Loucy (cell line): ENCODE measurements around the gene TTC7B.

Source experiments
- H2AFZ ChIP-seq: fragments of 200-600 bp; sonication (generic); 2 replicates; pipeline ENCODE4 v1.6.0; 2016; ENCODE audit warnings: antibody characterized with exemption, mild to moderate bottlenecking, low read length, moderate library complexity
- H3F3A ChIP-seq: fragments of 200-600 bp; 2 replicates; pipeline ENCODE4 v1.6.0; 2016; ENCODE audit warnings: antibody characterized with exemption, low read depth, mild to moderate bottlenecking
- H3K27me3 ChIP-seq: fragments of 200-600 bp; sonication (generic); 2 replicates; pipeline ENCODE4 v1.6.1; 2014; ENCODE audit warnings: low read length, mild to moderate bottlenecking; ENCODE audit not compliant: insufficient read depth, poor library complexity, severe bottlenecking
- H3K36me3 ChIP-seq: fragments of 200-600 bp; sonication (generic); 2 replicates; pipeline ENCODE4 v1.6.1; 2016; ENCODE audit warnings: low read length; ENCODE audit not compliant: insufficient read depth
- H3K4me1 ChIP-seq: fragments of 200-600 bp; sonication (generic); 2 replicates; pipeline ENCODE4 v1.5.1; 2014; ENCODE audit warnings: low read length, mild to moderate bottlenecking; ENCODE audit not compliant: insufficient read depth, poor library complexity, severe bottlenecking
- H3K4me2 ChIP-seq: fragments of 200-600 bp; sonication (generic); 2 replicates; pipeline ENCODE4 v1.6.0; 2014; ENCODE audit warnings: antibody characterized with exemption, low read length, low read depth, mild to moderate bottlenecking; ENCODE audit not compliant: poor library complexity, severe bottlenecking
- H3K4me3 ChIP-seq: fragments of 200-600 bp; sonication (generic); 2 replicates; pipeline ENCODE4 v1.5.1; 2014; ENCODE audit warnings: low read length, mild to moderate bottlenecking, mixed read lengths; ENCODE audit not compliant: poor library complexity, severe bottlenecking
- H3K79me2 ChIP-seq: fragments of 200-600 bp; sonication (generic); 2 replicates; pipeline ENCODE4 v1.6.1; 2014; ENCODE audit warnings: low read length; ENCODE audit not compliant: insufficient read depth
- H3K9ac ChIP-seq: fragments of 200-600 bp; sonication (generic); 2 replicates; pipeline ENCODE4 v1.6.0; 2014; ENCODE audit warnings: mild to moderate bottlenecking, low read depth, low read length, moderate library complexity; ENCODE audit not compliant: poor library complexity, severe bottlenecking
- H3K9me2 ChIP-seq: fragments of 200-600 bp; sonication (generic); replicated peaks from 2 replicates; pipeline ENCODE4 v1.6.1; 2016; ENCODE audit warnings: low read depth, low read length, mixed read lengths
- H3K9me3 ChIP-seq: fragments of 200-600 bp; sonication (generic); 2 replicates; pipeline ENCODE4 v1.6.1; 2014; ENCODE audit warnings: mild to moderate bottlenecking, antibody characterized with exemption, low read length, low read depth; ENCODE audit not compliant: insufficient read depth
- H4K20me1 ChIP-seq: fragments of 200-600 bp; sonication (generic); 2 replicates; pipeline ENCODE4 v1.6.0; 2014; ENCODE audit warnings: antibody characterized with exemption, low read length, mild to moderate bottlenecking; ENCODE audit not compliant: insufficient read depth, poor library complexity, severe bottlenecking
- EZH2phosphoT487 ChIP-seq: fragments of 200-600 bp; IDR thresholded peaks from 2 replicates; pipeline ENCODE4 v1.6.1; 2018; ENCODE audit warnings: antibody characterized with exemption, mild to moderate bottlenecking, moderate library complexity, borderline replicate concordance
- TF ChIP-seq, protein P1 (sequence below): fragments of 200-600 bp; sonication (generic); conservative IDR thresholded peaks from 2 replicates; pipeline ENCODE4 v1.5.1; 2014; ENCODE audit warnings: mild to moderate bottlenecking, antibody characterized with exemption, low read length

Gene TTC7B

DNA sequence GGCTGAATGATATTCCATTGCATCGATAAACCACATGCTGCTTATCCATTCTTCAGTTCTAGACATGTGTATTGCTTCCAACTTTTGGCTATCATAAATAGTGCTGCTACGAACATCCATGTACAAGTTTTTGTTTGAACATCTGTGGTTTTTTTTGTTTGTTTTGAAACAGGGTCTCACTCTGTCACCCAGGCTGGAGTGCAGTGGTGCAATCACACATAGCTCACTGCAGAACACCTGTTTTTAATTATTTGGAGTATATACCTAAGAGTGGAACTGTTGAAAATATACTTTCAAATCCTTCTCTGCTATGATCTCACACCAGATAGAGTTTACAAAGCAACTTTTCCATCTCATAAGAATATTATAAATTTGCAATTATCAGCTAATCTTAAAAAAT, 124.2 kb downstream of the TTC7B start:
- Histone ChIP-seq H2AFZ (no peak overlapping the region), H3K27me3 (no peaks in the 10 kb centered on the region), H3K4me2 (no peak overlapping the region), H3F3A (no peaks in the 10 kb centered on the region), H3K79me2 (no peaks in the 10 kb centered on the region), H3K36me3 (peaks cover 14% of the 10 kb centered on the region; the same call in 1 of the 2 replicates), H4K20me1 (no peaks in the 10 kb centered on the region), H3K9me3 (no peaks in the 10 kb centered on the region), H3K9me2 (no peaks in the 10 kb centered on the region), H3K4me3 (no peak overlapping the region), H3K9ac (no peak overlapping the region), H3K4me1 (no peaks in the 10 kb centered on the region)
- TF ChIP-seq EZH2phosphoT487: no peak
- TF ChIP-seq, protein P1, sequence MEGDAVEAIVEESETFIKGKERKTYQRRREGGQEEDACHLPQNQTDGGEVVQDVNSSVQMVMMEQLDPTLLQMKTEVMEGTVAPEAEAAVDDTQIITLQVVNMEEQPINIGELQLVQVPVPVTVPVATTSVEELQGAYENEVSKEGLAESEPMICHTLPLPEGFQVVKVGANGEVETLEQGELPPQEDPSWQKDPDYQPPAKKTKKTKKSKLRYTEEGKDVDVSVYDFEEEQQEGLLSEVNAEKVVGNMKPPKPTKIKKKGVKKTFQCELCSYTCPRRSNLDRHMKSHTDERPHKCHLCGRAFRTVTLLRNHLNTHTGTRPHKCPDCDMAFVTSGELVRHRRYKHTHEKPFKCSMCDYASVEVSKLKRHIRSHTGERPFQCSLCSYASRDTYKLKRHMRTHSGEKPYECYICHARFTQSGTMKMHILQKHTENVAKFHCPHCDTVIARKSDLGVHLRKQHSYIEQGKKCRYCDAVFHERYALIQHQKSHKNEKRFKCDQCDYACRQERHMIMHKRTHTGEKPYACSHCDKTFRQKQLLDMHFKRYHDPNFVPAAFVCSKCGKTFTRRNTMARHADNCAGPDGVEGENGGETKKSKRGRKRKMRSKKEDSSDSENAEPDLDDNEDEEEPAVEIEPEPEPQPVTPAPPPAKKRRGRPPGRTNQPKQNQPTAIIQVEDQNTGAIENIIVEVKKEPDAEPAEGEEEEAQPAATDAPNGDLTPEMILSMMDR: no peak

- H3K9me3 ChIP-seq: no peaks in the 10 kb centered on the region
Measured at GRCh38 chr14:90691627-90692026, 124.6 kb downstream of the TTC7B start.

GRCh38 chr14:90687680-90688079, 128.6 kb downstream of the TTC7B start:
- H3K4me2 ChIP-seq: no peak overlapping the region
- no peaks in the 10 kb centered on the region for H3F3A ChIP-seq
- no peaks in the 10 kb centered on the region for H3K27me3 ChIP-seq
- peaks cover 21% of the 10 kb centered on the region; the same call in 1 of the 2 replicates for H3K36me3 ChIP-seq
- H3K4me1 ChIP-seq: no peaks in the 10 kb centered on the region
- H3K79me2 ChIP-seq: no peaks in the 10 kb centered on the region
- H3K9me3 ChIP-seq: no peaks in the 10 kb centered on the region
- H3K4me3 ChIP-seq: no peak overlapping the region
- no peaks in the 10 kb centered on the region for H4K20me1 ChIP-seq
- no peak for TF ChIP-seq EZH2phosphoT487
- TF ChIP-seq, protein P1: no peak
- H3K9ac ChIP-seq: no peak overlapping the region
- no peaks in the 10 kb centered on the region for H3K9me2 ChIP-seq
- no peak overlapping the region for H2AFZ ChIP-seq

More at GRCh38 chr14:90691627-90692026, 124.6 kb downstream of the TTC7B start:
- Histone ChIP-seq H3K27me3 (no peaks in the 10 kb centered on the region), H3K9ac (no peak overlapping the region), H3K9me2 (no peaks in the 10 kb centered on the region), H3K4me1 (no peaks in the 10 kb centered on the region), H3F3A (no peaks in the 10 kb centered on the region), H4K20me1 (no peaks in the 10 kb centered on the region), H3K4me2 (no peak overlapping the region), H2AFZ (no peak overlapping the region), H3K36me3 (peaks cover 16% of the 10 kb centered on the region; the same call in 1 of the 2 replicates), H3K4me3 (no peak overlapping the region), H3K79me2 (no peaks in the 10 kb centered on the region)
- no peak for TF ChIP-seq EZH2phosphoT487
- TF ChIP-seq, protein P1: no peak
